GM21619 (cell line): ENCODE results near the gene CMTM6.
"Not testable (repeated sequence)": the region's sequence is repeated elsewhere in the genome, so short reads cannot be mapped to it uniquely, and the experiment has no call there.

Experiments
- ATAC-seq: cut with Tn5 transposase; IDR thresholded peaks from one replicate; pipeline ENCODE4 v1.9.1; 2021; ENCODE audit not compliant: unreplicated experiment

CMTM6 gene

DNA sequence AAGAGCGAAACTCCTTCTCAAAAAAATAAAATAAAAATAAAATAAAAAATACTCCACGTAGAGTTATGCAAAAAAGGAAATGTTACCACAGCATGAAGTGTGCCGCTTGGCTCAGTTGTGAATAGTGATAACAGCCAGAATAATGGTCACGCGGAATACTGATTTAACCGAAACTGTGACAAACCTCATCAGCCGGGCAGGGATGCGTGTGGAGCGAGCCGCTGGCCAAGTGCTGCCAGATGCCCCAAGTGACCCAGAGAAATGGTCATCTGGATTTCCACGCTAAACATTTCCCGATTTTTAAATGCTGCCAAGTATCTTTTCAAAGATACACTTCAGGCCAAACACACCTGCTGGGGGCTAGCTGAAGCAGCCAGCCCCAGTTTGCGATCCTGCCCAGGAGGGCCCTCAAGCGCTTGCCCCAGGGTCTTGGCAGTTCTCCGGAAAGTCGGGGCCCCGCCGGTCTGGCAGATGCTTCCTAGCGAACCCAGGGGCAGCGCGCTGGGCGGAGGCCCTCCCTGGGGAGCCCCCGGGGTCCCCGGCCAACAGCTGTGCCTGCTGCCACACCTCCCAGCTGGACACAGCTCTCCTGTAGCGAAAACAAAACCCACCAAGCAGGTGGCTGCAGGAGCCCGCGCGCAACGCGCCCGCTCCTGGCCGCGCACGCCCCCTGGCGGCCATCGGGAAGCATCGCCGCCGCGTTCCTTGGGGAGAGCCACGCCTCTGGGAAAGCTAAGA lies 35.1 kb downstream of the CMTM6 start:
- ATAC-seq, result peak; percentile 66

DNA sequence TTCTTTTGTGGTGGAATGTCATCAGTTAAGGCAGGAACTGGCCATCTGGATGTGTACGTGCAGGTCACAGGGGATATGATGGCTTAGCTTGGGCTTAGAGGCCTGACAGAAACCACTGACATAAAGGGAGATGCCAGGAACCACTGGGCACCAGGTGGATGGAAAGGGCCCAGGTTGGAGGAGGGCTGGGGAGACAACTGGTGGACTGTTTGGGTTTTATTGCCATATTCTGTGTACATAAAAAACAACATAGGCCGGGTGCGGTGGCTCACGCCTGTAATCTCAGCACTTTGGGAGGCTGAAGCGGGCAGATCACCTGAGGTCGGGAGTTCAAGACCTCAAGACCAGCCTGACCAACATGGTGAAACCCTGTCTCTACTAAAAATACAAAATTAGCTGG lies 35.8 kb downstream of the CMTM6 start:
- ATAC-seq, result not testable (repeated sequence)

DNA sequence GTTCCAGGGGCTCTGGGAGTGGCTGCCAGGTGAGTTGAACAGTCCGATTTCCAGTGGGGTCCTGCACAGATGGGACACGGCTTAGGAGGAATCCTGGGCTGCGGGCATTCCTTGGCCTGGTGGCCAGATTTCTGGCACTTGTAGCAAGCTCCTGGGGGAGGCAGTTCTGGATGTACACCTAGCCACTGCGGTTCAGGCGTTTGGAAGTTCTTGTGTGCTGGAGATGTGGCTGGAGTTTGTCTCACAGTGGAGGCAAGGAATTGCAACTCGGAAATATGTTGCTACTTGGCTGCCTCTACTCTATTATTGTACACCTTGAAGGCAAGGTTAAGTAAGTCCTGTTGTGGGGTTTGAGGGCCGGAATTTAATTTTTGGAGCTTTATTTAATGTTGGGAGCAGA lies 37.9 kb downstream of the CMTM6 start:
- not testable (repeated sequence) for ATAC-seq

DNA sequence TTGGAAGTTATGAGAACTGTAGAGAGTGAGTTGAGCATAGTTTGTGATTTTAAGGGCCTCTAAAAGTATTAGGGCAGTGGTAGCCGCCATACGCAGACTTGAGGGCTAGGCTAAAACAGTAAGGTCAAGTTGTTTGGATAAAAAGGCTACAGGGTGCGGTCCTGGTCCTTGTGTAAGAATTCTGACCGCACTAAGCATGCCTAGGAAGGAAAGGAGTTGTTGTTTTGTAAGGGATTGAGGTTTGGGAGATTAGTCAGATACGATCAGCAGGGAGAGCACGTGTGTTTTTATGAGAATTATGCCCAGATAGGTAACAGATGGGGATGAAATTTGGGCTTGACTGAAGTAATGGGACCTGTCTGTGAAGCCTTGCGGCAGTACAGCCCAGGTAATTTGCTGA lies 39.2 kb downstream of the CMTM6 start:
- not testable (repeated sequence) for ATAC-seq

DNA sequence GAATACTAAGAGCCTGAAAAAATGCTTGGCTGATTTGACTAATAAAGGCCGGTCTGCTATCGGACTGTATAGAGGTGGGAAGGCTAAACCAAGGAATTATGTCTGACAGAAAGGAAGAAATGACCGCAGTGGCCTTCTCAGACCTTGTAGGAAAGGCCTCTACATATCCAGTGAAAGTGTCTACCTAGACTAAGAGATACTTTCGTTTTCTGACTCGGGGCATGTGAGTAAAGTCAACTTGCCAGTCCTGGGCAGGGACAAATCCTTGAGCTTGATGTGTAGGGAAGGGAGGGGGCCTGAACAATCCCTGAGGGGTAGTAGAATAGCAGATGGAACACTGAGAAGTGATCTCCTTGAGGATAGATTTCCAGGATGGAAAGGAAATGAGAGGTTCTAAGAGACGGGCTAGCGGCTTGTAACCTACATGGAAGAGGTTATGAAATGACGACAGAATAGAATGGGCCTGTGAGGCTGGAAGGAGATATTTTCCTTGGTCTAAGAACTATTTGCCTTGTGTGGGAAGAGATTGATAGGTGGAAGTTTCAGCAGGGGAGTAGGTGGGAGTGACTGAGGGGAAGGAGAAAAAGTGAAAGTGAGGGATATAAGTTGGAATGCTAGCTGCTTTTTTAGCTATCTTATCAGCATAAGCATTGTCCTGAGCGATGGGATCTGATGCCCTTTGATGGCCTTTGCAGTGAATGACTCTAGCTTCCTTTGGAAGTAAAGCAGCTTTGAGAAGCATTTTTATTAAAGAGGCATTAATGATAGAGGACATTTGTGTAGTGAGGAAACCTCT lies 40.3 kb downstream of the CMTM6 start:
- not testable (repeated sequence) for ATAC-seq

DNA sequence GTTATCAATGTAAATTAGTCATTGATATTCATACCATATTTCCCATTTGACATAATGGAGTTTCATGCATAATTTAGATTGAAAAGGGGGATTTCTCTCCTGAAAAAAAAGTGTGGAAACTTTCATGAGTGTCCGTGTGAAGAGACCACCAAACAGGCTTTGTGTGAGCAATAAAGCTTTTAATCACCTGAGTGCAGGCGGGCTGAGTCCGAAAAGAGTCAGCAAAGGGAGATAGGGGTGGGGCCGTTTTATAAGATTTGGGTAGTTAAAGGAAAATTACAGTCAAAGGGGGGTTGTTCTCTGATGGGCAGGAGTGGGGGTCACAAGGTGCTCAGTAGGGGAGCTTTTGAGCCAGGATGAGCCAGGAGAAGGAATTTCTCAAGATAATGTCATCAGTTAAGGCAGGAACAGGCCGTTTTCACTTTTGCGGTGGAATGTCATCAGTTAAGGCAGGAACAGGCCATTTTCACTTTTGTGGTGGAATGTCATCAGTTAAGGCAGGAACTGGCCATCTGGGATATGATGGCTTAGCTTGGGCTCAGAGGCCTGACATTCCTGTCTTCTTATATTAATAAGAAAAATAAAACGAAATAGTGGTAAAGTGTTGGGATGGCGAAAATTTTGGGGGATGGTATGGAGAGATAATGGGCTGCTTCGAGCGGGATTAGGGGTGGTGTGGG lies 41.7 kb downstream of the CMTM6 start:
- ATAC-seq, result not testable (repeated sequence)

DNA sequence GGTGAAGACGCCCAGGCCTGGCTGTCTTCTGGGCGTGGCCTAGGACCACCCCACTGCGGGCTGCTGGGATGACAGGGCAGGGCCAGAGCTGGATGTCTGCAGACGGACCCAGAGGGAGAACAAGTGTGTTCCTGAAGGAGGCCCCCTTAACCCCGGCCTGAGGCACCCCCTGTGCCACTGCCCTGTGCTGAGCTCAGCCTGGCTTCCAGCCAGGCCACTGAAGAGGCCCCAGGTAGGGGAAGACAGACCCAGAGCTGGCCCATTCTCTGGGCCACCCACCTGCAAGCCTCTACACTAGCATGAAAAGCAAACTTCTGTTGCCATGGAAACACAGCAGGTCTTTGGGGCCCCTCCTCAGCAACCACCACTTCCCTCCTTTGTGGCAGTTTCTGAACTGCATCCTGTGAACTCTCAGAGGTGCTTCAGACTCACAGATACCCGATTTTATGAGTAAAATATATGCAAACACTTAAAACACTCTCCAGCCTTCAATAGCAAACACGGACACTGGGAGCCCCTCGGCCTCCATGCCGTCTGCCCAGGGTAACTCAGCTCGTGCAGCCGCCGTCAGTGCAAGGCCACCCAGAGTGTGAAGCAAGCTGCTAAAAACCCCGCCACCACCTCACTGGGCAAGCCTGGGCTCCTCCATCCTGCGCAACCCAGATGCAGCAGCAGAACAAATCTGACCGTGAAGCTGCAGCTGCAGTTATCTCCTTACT lies 42.5 kb downstream of the CMTM6 start:
- ATAC-seq, result peak; percentile 76

DNA sequence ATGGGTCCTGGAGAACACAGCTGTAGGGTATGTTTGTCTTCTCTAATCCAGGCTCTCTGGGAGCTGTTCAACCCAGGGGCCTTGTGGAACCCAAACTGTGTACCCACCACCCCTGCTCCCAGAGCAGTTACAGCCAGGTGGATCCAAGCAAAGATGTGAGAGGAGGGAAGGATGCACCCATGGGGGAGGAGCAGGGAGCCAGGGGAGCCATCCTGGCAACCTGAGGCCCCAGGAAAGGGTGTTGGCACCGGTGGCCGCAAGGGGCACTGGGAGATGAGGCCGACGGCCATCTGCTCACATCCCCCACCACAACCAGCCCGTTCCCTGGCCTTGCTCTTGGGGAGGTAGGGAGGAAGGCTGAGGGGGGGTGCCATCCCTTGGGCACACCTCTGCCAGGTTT lies 43.2 kb downstream of the CMTM6 start:
- ATAC-seq, result no peak

DNA sequence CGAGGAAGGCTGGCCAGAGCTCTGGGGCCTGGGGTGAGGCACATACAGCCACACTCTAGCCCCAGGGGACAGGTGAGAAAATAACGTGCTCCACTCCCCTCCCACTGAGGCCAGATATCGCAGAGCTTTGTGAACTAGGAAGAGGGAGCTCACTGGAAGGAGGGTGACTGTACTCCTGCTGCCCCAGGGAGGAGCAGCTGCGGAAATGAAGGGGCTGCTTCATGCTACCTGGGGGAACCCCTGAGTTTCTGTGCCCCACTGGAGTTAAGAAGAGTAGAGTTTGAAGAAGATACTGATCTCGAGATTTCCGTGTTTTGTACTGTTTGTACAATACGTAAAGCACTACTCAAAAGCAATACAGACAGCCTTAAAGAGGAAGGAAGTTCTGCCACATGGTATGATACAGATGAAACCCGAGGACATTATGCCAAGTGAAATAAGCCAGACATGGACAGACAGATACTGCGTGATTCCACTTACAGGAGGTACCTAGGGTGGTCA lies 44.6 kb downstream of the CMTM6 start:
- ATAC-seq, result peak; percentile 44

DNA sequence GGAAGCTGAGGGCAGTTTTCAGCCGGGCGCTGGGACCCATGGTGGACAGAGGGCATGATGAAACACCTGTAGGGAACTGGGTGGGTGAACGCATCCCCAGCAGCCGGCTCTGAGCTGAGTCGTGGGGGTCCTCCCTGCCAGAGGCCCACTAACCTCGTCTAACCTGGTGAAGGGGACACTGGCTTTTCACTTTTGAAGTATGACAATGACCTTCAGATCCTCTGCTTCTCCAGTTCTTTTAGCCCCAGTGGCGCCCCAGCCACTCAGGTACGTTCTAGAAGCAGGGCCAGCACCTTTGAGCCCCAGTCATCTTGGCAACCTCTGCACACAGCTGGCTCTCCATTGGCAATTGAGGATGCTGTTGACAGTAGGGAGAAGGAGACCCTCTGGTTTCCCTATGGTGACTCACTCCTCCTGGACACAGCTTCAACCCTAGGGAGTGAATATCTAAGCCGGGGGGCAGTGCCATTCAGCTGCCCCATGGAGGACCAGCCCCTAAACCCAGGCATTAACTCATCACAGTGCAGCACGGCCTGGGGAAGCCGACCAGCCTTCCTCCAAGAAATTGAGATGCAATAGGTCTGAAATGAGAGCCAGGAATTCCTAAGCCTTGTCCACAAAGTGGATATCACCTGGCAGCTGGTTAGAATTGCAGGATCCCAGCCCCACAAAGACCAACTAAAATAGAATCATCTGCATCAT lies 46.1 kb downstream of the CMTM6 start:
- no peak for ATAC-seq

DNA sequence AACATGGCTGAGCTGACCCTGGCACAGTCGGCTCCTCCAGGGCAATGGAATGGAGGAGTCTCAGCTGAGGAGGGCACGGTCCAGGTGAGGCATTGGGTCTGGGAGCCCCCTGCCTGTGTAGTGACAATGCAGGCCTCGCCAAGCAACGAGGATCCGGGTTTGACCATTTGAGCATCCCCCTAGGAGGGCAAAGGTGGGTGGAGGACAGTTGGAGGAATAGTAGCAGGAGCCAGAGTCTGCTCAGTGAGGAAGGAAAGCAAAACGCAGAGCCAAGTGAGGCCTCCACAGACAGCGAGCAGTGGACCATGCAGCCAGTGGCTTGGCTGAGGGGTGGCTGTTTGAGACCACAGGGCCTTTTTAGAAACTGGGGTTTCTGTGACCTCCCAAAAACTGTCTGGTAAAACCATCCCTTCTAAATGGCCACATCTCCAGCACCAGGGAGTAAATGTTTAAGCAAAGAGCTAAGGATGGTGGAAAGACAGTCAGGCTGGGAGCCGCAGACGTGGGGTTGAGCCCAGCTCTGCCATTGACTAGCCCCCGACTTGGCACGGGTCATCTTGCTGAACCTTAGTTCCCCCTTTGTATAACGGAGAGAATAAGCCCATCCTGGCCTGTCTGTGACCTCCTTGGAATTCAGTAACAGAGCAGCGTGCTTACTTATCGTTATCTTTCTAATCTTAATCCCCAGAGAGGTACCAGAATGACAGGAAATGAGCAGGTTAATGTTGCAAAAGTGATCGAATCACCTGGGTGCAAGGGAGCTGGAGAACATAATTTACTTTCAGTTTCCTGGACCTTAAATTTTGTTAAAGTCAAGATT lies 46.8 kb downstream of the CMTM6 start:
- peak; percentile 33 for ATAC-seq

DNA sequence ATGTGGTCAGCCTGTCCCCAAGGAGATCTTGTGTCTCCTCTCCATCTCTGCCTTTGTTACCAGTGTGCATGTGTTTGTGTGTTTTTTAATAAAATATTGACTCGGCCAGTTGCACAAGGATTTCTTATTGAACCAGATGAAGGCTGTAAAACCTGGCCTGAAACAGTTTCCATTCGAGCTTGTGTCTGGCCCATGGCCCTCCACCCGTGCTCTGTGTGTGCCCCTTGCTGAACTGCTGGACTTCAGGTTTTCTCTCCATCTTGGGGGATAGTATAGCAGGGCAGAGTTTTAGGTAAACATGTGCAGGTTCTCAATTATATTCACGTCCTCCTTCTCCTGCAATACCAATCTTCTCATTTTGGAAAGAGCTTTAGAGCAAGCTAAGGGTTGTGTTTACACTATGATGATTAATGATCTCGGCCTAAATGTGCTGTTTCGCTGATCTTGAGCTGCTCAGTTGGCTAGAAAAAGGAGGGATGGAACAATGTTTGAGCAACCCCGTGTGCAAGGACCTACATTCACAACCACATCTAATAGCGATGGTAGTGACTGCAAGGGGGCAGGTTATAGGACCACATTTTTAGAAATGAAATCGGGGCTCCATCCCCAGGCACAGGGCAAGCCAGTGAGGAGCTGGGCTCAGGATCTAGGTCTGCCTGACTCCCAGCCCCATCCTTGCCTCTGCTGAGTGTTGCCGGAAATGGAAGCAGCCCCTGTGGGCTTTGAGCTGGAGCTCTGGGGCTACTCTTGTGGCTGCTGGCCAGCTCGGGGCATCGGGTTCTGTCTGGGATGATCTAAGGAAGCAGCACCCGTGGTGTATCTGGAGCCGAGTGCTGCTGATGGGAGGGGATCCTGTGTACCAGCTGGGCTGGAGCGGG lies 47.7 kb downstream of the CMTM6 start:
- ATAC-seq, result no peak

DNA sequence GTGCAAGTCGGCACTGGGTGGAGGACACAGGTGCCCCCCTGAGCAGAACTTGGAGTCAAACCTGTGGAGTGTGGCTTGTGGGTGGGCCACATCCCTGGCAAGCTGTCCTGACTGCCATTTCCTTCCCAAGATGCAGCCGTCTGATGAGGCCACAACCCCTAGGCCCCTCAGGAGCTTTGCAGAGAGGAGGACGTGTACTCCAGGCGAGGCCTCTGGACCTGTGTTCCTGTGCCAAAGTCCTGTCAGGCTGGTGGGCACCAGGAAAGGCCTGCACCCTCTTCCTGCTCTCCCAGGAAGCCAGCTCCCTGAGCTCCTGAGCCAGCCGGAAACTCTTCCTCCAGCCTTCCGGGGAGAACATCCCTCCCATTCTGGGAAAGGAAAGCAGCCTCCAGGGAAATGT lies 48.5 kb downstream of the CMTM6 start:
- no peak for ATAC-seq

DNA sequence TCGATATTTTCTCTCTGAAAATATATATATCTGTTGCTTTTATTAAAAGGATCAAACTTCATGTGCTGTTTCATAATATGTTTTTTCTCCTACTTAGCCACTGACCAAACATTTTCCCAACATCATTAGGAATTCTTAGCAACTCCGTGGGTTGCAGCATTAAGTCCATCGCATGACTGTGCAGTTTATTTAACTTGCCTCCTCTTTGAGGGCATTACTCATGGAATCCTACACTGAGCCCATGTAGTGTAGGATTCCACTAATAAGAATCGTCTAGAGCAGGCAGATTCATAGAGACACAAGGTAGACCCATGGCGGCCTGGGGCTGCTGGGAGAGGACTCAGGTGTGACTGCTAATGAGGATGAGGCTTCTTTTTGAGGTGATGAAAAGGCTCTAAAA lies 49.3 kb downstream of the CMTM6 start:
- no peak for ATAC-seq

DNA sequence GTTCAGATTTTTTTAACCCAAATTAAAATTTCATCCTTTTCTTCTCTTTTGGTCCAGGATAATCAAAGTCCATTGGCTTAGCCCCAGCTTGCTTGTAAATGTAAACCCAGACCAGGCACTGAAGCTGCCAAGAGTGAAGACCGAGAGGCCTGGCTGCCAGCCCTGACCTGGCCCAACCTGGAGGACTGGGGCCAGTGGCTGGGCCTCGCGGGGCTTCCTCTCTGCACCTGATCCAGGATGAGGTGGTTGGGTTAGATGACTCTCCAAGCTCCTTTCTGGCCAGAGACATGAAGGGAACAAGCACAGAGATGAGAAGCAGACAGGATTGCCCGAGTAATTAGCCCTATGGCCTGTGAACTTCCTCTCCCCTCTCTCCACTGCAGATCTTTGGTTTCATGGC lies 50.6 kb downstream of the CMTM6 start:
- ATAC-seq, result no peak

DNA sequence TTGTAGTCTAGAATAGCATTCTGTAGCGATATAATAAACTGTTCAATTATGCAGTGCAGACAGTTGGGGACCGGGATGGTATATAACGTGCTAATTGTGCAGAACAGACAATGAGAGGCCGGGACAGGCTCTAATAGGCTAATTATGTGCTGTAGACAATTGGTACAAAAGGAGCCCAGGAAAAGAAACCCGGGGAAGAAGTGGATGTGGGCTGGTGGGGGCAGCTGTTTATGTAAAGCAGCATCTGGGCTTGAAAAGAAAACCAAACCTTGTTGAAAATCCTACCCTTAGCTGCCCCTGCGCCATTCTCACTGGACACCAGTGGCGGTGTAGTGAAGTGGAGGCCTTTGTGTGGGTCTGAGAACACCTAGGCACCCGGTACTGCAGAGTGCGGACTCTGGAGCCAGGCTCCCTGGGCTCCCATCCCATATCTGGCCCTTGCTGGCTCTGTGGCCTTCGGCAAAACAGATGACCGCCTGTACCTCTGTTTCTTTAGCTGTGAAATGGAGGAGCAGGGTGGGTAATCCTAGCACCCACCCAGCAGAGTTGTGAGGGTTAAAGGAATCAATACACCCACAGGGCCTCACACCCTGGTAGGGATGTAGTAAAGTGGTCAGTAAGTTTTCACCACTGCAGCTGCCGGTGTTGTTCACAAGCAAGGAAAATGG lies 51.5 kb downstream of the CMTM6 start:
- ATAC-seq, result no peak

DNA sequence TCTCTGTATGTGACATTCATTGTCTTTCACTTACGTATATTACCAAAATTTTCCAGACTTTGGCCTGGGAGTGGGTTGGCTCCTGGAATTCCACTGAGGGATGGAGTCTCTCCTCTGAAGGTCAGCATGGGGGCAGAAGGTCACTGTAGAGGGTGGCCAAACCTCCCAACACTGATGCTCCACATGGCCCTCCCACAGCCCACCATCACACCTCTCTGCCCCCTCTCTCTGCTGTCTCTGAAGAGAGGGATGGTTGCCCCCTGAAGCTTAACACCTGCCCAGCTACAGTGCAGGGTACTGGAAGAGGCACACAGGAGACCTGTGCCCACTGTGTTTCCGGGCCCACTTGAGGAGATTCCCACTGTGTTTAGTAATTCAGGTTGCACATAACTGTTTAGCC lies 52.2 kb downstream of the CMTM6 start:
- no peak for ATAC-seq

DNA sequence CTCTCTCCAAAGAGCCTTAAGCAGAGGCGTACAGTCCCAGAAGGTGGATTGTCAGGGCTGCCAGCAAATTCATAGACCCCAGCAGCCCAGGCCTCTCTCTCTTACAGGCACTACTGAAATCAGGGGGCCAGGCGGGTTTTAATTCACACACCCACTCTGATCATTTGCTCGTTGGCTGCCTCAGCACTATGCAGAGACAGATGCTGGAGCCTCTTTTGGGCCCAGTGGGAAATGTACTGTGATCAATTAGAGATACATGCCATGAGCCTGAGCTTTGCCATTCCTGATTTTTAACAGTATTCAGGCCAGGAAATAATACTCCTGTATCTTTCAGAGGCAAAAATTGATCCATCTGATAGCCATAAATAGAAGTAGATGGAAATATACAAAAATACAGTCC lies 53.0 kb downstream of the CMTM6 start:
- ATAC-seq, result no peak
